WI38 (cell line): Measurements from ENCODE around the gene RAB18.

ENCODE experiments used
- H3K4me3 ChIP-seq: 2 replicates; pipeline ENCODE4 v1.5.1; 2011; ENCODE audit warnings: low read depth, mild to moderate bottlenecking, control low read depth, low read length
- TF ChIP-seq, protein P1 (sequence below): IDR thresholded peaks from 2 replicates; pipeline ENCODE4 v1.5.1; 2012; ENCODE audit warnings: low read depth, mild to moderate bottlenecking, control low read depth, low read length

Gene RAB18

DNA sequence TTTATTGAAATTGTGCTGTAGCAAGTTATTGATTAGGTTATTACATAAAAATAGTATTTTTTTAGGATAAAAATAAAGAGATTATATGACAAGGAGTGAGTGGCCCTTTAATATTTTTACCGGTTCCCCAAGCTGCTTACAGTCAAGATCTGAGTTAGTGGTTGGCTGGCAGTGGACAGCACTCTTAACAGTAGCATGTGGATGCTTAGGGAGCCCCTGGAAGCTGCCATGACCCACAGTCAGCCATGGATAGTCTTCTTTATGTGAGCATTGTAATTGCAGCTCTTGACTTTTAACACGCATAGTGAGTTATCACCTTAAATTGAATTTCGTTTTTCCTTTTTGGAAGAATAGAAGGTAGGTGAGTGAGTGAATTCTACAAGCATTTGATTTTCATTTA is 22.1 kb downstream of the RAB18 start:
- no peak overlapping the region for H3K4me3 ChIP-seq
- TF ChIP-seq, protein P1, sequence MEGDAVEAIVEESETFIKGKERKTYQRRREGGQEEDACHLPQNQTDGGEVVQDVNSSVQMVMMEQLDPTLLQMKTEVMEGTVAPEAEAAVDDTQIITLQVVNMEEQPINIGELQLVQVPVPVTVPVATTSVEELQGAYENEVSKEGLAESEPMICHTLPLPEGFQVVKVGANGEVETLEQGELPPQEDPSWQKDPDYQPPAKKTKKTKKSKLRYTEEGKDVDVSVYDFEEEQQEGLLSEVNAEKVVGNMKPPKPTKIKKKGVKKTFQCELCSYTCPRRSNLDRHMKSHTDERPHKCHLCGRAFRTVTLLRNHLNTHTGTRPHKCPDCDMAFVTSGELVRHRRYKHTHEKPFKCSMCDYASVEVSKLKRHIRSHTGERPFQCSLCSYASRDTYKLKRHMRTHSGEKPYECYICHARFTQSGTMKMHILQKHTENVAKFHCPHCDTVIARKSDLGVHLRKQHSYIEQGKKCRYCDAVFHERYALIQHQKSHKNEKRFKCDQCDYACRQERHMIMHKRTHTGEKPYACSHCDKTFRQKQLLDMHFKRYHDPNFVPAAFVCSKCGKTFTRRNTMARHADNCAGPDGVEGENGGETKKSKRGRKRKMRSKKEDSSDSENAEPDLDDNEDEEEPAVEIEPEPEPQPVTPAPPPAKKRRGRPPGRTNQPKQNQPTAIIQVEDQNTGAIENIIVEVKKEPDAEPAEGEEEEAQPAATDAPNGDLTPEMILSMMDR: no peak

DNA sequence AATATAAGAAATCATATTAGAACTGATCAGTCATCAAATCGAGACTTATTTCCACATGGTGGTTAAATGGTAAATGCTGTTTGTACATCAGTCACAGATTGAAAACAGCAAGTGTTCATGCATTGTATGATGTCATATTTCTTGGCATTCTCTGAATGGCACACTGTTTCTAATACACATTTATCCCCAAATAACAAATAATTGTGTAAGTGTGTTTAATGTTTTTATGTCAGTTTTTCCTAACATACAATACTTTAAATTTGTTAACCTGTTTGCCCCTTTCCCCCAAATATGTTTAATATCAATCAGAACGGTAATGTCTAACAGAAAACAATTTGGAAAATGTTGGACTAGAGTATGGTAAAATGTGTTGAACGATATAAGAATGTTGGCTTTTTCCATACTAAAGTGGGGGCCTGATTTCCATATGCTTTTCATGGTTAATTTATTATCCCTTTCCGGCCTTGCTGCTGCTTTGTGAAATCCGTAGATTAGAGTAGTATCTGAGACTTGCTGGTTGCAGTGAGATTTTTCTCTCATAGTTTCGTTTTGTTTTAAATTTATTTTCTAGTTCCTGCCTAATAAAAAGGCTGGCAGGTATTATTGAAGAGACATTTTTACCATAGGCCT is 23.7 kb downstream of the RAB18 start:
- TF ChIP-seq, protein P1: no peak
- no peak overlapping the region for H3K4me3 ChIP-seq

DNA sequence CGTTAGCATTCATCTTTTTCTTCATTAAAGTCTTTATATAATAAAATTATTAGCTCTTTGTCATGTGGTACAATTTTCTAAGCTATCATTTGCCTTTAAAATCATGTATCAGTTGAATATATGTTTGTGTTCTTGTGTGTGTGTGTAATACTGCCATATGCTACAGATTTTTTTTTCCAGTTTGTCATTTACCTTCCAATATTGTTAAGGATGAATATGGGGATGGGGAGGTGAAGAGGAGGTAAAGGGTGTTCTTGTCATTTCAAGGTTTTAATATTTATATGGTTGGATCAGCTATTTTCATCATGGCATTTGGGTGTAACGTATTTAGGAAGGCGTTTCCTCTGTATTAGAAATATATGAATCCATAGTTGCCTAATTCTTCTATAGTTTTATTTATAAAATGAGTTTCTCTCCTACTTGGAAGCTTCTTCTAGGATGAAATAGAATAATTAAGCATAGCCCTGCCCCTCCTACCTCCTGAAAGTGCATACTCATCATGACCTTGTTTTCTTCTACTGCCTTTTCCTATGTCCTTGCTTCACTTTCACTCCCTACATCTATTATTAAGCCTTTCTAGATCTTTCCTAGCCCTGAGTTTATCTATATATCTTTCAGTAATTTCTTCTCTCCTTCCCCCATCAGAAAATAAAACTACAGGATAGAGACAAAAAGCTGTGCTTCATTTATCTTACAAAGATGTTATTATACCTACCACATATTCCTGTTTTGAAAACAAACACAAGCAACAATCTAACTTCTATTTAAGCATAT is 25.1 kb downstream of the RAB18 start:
- H3K4me3 ChIP-seq: no peak overlapping the region
- TF ChIP-seq, protein P1: no peak

DNA sequence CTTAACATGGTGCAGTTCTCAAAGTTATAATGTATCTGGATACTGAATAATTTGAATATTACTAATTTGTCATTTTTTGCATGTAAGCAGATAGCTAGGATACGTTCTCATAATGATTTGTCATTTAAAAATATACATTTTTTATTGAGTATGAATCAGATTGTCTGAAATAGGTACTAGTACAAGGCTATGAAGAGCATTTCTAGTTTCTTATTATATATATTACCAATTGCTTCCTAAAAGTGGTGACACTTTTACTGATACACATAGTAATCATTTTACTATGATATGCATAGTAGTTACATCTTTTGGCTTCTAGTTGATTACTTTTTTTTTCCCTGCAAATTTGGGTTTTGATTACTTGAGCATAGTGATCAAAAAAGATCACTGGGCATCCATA is 26.4 kb downstream of the RAB18 start:
- TF ChIP-seq, protein P1: no peak
- H3K4me3 ChIP-seq: no peak overlapping the region

DNA sequence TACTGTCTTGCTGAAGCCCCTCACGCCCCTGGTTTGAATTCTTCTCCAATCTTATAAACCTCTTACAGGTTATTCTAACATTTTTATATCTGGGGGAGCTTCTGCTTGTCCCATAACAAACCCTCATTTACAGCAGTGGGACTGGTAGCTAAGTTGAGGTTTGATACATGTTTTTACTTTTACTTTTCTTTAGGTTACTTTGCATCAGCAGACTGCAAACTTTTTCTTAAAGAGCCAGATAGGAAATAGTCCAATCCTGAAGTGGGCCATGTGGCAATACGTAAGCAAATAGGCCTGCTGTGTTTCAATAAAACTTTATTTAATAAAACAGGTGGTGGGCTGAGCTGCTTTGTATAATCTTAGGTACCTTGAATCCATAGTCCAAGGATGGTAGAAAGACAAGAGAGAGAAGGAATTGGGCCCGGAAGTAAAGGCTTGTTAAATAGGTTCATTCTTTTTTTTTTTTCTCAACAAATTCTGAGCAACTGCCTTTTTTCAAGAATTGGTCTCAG is 27.3 kb downstream of the RAB18 start:
- H3K4me3 ChIP-seq: no peak overlapping the region
- TF ChIP-seq, protein P1: no peak

DNA sequence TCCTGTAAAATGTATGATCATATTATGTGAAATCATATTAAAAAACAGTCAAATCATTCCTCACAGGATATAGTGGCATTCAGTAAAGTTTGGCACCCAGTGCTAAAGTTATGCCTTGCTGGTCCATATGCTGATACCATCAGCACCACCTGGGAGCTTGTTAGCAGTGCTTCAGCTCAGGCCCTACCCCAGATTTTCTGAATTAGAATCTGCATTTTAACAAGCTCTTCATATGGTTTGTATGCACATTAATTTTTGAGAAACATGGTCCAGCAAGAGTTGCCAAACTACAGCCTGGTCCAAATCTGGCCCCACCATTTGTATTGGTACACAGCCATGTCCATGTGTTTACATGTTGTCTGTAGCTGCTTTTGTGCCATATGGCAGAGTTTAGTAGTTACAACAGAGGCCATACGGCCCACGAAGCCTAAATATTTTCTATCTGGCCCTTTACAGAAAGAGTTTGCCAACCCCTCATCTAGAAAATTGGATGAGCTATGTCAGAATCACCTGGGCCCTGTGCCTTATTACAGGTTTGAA is 30.1 kb downstream of the RAB18 start:
- TF ChIP-seq, protein P1: no peak

DNA sequence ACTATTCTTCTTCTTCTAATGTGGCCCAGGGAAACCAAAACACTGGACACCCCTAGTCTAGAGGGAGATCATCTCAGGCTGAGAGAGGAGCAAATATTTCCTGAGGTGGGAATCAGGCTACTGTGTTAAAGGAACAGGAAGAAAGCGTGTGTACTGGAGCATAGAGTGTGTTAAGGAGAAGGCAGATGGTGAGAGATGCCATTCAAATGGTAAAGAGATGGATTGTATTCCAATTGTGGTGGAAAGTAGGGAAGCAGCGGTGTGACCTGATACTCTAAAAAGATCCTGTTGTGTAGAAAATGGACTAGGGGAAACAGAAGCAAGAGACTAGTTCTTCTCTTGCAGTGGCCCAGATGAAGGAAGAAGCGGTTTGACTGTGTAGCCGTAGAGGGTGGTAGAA is 31.2 kb downstream of the RAB18 start:
- no peak overlapping the region for H3K4me3 ChIP-seq
- TF ChIP-seq, protein P1: no peak

More for the DNA sequence above, 30.1 kb downstream of the RAB18 start:
- H3K4me3 ChIP-seq: no peak overlapping the region
